HEK293 (cell line): Measurements from ENCODE around the gene PPP1R1A.

ENCODE experiments used
- CTCF ChIA-PET: fragments of 350-600 bp; formaldehyde crosslinking; extraction: SDS; loops from one replicate; lab custom pipeline; 2021; ENCODE audit warnings: antibody characterized with exemption; lab: Yijun Ruan, JAX
- POLR2A ChIA-PET: fragments of 300-600 bp; formaldehyde crosslinking; extraction: SDS; loops from one replicate; lab custom pipeline; 2020; ENCODE audit warnings: antibody characterized with exemption, inconsistent platforms; lab: Yijun Ruan, JAX
- H3K27ac ChIP-seq: fragments of 200-500 bp; sonication (Bioruptor generic); 2 replicates; pipeline ENCODE4 v1.5.1; 2014; ENCODE audit warnings: low read depth, low read length, control low read depth, inconsistent platforms; ENCODE audit errors: extremely low read depth
- H3K36me3 ChIP-seq, 2 experiments: fragments of 200-500 bp in 1 of 2; sonication (Bioruptor generic) in 1 of 2; 1 replicate in 1 of 2; 2 replicates in 1 of 2; pipeline ENCODE4 v1.5.1; 2014 to 2017; ENCODE audit warnings: inconsistent platforms in 2 of 2, low read length in 2 of 2; ENCODE audit not compliant: control insufficient read depth in 2 of 2, insufficient read depth in 1 of 2
- H3K4me1 ChIP-seq: fragments of 200-500 bp; sonication (Bioruptor generic); 2 replicates; pipeline ENCODE4 v1.5.1; 2014; ENCODE audit warnings: mild to moderate bottlenecking, low read length, inconsistent platforms; ENCODE audit not compliant: control insufficient read depth, insufficient read depth
- H3K4me3 ChIP-seq: 2 replicates; pipeline ENCODE4 v1.5.1; 2011; ENCODE audit warnings: low read depth, mild to moderate bottlenecking, control low read depth, low read length, moderate library complexity
- H3K9me3 ChIP-seq: fragments of 200-500 bp; sonication (Bioruptor generic); 2 replicates; pipeline ENCODE4 v1.5.1; 2014; ENCODE audit warnings: low read depth, low read length, inconsistent platforms; ENCODE audit not compliant: control insufficient read depth, insufficient read depth
- EGR2 ChIP-seq: fragments of 450-650 bp; formaldehyde crosslinking; IDR thresholded peaks from 2 replicates; pipeline ENCODE4 v1.5.1; 2016; ENCODE audit warnings: low read depth, missing biosample characterization, missing genetic modification characterization
- FEZF1 ChIP-seq: fragments of 450-650 bp; formaldehyde crosslinking; IDR thresholded peaks from 2 replicates; pipeline ENCODE4 v1.5.1; 2016; ENCODE audit warnings: missing biosample characterization, missing genetic modification characterization
- GLIS2 ChIP-seq: fragments of 450-650 bp; formaldehyde crosslinking; IDR thresholded peaks from 2 replicates; pipeline ENCODE4 v1.5.1; 2016; ENCODE audit warnings: missing biosample characterization, missing genetic modification characterization
- KLF1 ChIP-seq: fragments of 450-650 bp; formaldehyde crosslinking; IDR thresholded peaks from 2 replicates; pipeline ENCODE4 v1.5.1; 2016; ENCODE audit warnings: missing biosample characterization, missing genetic modification characterization
- KLF8 ChIP-seq: fragments of 450-650 bp; formaldehyde crosslinking; IDR thresholded peaks from 2 replicates; pipeline ENCODE4 v1.5.1; 2016; ENCODE audit warnings: missing biosample characterization, missing genetic modification characterization
- MEIS1 ChIP-seq: sonication (generic); formaldehyde crosslinking; IDR thresholded peaks from 2 replicates; pipeline ENCODE4 v1.8.1; 2022; ENCODE audit warnings: missing genetic modification reagents, mild to moderate bottlenecking, borderline replicate concordance
- OSR2 ChIP-seq: fragments of 450-650 bp; formaldehyde crosslinking; IDR thresholded peaks from 2 replicates; pipeline ENCODE4 v1.5.1; 2016; ENCODE audit warnings: missing biosample characterization, missing genetic modification characterization
- PATZ1 ChIP-seq: fragments of 450-650 bp; formaldehyde crosslinking; IDR thresholded peaks from 2 replicates; pipeline ENCODE4 v1.5.1; 2016; ENCODE audit warnings: missing biosample characterization, missing genetic modification characterization
- PRDM1 ChIP-seq: fragments of 450-650 bp; formaldehyde crosslinking; IDR thresholded peaks from 2 replicates; pipeline ENCODE4; 2016; ENCODE audit warnings: missing biosample characterization, missing genetic modification characterization
- SETDB1 ChIP-seq: IDR thresholded peaks from one replicate; pipeline ENCODE4 v1.6.1; 2017; ENCODE audit warnings: mild to moderate bottlenecking, low read length, moderate library complexity, mixed read lengths; ENCODE audit not compliant: insufficient read length
- YY1 ChIP-seq: fragments of 450-650 bp; formaldehyde crosslinking; IDR thresholded peaks from 2 replicates; pipeline ENCODE4 v1.5.1; 2018; ENCODE audit warnings: missing biosample characterization, missing genetic modification characterization
- ZBTB17 ChIP-seq: fragments of 450-650 bp; formaldehyde crosslinking; IDR thresholded peaks from 2 replicates; pipeline ENCODE4 v1.5.1; 2016; ENCODE audit warnings: missing biosample characterization, missing genetic modification characterization
- ZBTB8A ChIP-seq: fragments of 450-650 bp; formaldehyde crosslinking; IDR thresholded peaks from 2 replicates; pipeline ENCODE4 v1.5.1; 2016; ENCODE audit warnings: missing biosample characterization, missing genetic modification characterization
- ZFP69B ChIP-seq: fragments of 450-650 bp; formaldehyde crosslinking; IDR thresholded peaks from 2 replicates; pipeline ENCODE4 v1.5.1; 2016; ENCODE audit warnings: missing biosample characterization, missing genetic modification characterization
- ZNF155 ChIP-seq: fragments of 450-650 bp; formaldehyde crosslinking; IDR thresholded peaks from 2 replicates; pipeline ENCODE4 v1.5.1; 2016; ENCODE audit warnings: missing biosample characterization, missing genetic modification characterization
- ZNF157 ChIP-seq: fragments of 450-650 bp; formaldehyde crosslinking; IDR thresholded peaks from 2 replicates; pipeline ENCODE4 v1.5.1; 2016; ENCODE audit warnings: missing biosample characterization, missing genetic modification characterization
- ZNF26 ChIP-seq: fragments of 450-650 bp; formaldehyde crosslinking; IDR thresholded peaks from 2 replicates; pipeline ENCODE4 v1.5.1; 2016; ENCODE audit warnings: missing biosample characterization, missing genetic modification characterization
- ZNF449 ChIP-seq: fragments of 450-650 bp; formaldehyde crosslinking; IDR thresholded peaks from 2 replicates; pipeline ENCODE4 v1.5.1; 2017; ENCODE audit warnings: missing biosample characterization, mild to moderate bottlenecking, missing genetic modification characterization, moderate library complexity
- ZNF529 ChIP-seq: fragments of 450-650 bp; formaldehyde crosslinking; IDR thresholded peaks from 2 replicates; pipeline ENCODE4 v1.5.1; 2017; ENCODE audit warnings: missing genetic modification characterization, missing biosample characterization; ENCODE audit not compliant: insufficient replicate concordance
- ZNF549 ChIP-seq: fragments of 450-650 bp; IDR thresholded peaks from 2 replicates; pipeline ENCODE4 v1.5.1; 2018; ENCODE audit warnings: missing biosample characterization, missing genetic modification characterization, mild to moderate bottlenecking, inconsistent platforms, moderate library complexity
- ZNF571 ChIP-seq: fragments of 450-650 bp; formaldehyde crosslinking; IDR thresholded peaks from 2 replicates; pipeline ENCODE4 v1.5.0; 2017; ENCODE audit warnings: missing biosample characterization, missing genetic modification characterization
- ZNF624 ChIP-seq: fragments of 450-650 bp; formaldehyde crosslinking; IDR thresholded peaks from 2 replicates; pipeline ENCODE4 v1.5.1; 2017; ENCODE audit warnings: missing biosample characterization, missing genetic modification characterization
- ZNF639 ChIP-seq: fragments of 450-650 bp; formaldehyde crosslinking; IDR thresholded peaks from 2 replicates; pipeline ENCODE4 v1.5.1; 2016; ENCODE audit warnings: missing biosample characterization, missing genetic modification characterization
- ZNF701 ChIP-seq: fragments of 450-650 bp; formaldehyde crosslinking; IDR thresholded peaks from 2 replicates; pipeline ENCODE4 v1.5.1; 2016; ENCODE audit warnings: missing biosample characterization, missing genetic modification characterization
- ZNF707 ChIP-seq: fragments of 450-650 bp; formaldehyde crosslinking; IDR thresholded peaks from 2 replicates; pipeline ENCODE4 v1.5.1; 2016; ENCODE audit warnings: missing biosample characterization, missing genetic modification characterization
- ZNF76 ChIP-seq: fragments of 450-650 bp; formaldehyde crosslinking; IDR thresholded peaks from 2 replicates; pipeline ENCODE4; 2016; ENCODE audit warnings: low read depth, missing biosample characterization, missing genetic modification characterization, borderline replicate concordance
- ZNF791 ChIP-seq: fragments of 450-650 bp; formaldehyde crosslinking; IDR thresholded peaks from 2 replicates; pipeline ENCODE4 v1.5.1; 2016; ENCODE audit warnings: missing biosample characterization, missing genetic modification characterization
- ZSCAN30 ChIP-seq: fragments of 450-650 bp; IDR thresholded peaks from 2 replicates; pipeline ENCODE4 v1.5.1; 2018; ENCODE audit warnings: missing biosample characterization, mild to moderate bottlenecking, missing genetic modification characterization, moderate library complexity
- ZSCAN5A ChIP-seq: fragments of 450-650 bp; formaldehyde crosslinking; IDR thresholded peaks from 2 replicates; pipeline ENCODE4 v1.5.1; 2016; ENCODE audit warnings: missing biosample characterization, missing genetic modification characterization
- ZXDB ChIP-seq: fragments of 450-650 bp; formaldehyde crosslinking; IDR thresholded peaks from 2 replicates; pipeline ENCODE4 v1.5.1; 2016; ENCODE audit warnings: missing biosample characterization, missing genetic modification characterization

The PPP1R1A gene

GRCh38 chr12:54579696-54580333 is 8.6 kb downstream of the PPP1R1A start (continued):
- no peak for TF ChIP-seq EGR2 (tag by site-specific recombination)
- no peak for TF ChIP-seq ZNF26 (tag by site-specific recombination)
- TF ChIP-seq ZNF639 (tag by site-specific recombination) = no peak
- no peak for TF ChIP-seq PATZ1
- no peak for TF ChIP-seq MEIS1 (CRISPR knock-in tag)
- TF ChIP-seq ZNF157 = no peak
- no peak for TF ChIP-seq GLIS2 (tag by site-specific recombination)
- no peak for TF ChIP-seq KLF8
- no peak for TF ChIP-seq ZBTB8A
- TF ChIP-seq PRDM1 = peak; percentile 54
- TF ChIP-seq ZBTB17 = peak; percentile 99
- no peak for TF ChIP-seq ZNF449 (tag by site-specific recombination)
- TF ChIP-seq ZNF791 = no peak
- TF ChIP-seq, all 188 proteins: peak for 12

- no peak overlapping the region for H3K4me3 ChIP-seq
- no peak overlapping the region for H3K27ac ChIP-seq
- POLR2A ChIA-PET = interaction anchor here (0.6 to 1.4 kb wide), 2 partner anchors 9 to 52 kb away, joined by 3 to 4 read pairs; no protein-coding TSS in a partner anchor
- H3K36me3 ChIP-seq = no peaks in the 10 kb centered on the region
- no peaks in the 10 kb centered on the region; the same call in 1 of the 2 replicates for H3K4me1 ChIP-seq
- no peaks in the 10 kb centered on the region for H3K9me3 ChIP-seq
- CTCF ChIA-PET = interaction anchor here (0.6 to 7.5 kb wide), 31 partner anchors 8 to 1067 kb away, joined by 3 to 73 read pairs (median 6); partner anchors contain the start of genes PDE1B and PPP1R1A
- TF ChIP-seq KLF1 (tag by site-specific recombination) = no peak
- TF ChIP-seq ZNF76 (tag by site-specific recombination) = no peak
- TF ChIP-seq ZNF529 (tag by site-specific recombination) = no peak
- no peak for TF ChIP-seq ZNF155
- TF ChIP-seq ZNF624 = no peak
- no peak for TF ChIP-seq YY1 (tag by site-specific recombination)
- no peak for TF ChIP-seq OSR2 (tag by site-specific recombination)
- no peak for TF ChIP-seq ZXDB
- TF ChIP-seq ZNF571 = no peak
- no peak for TF ChIP-seq ZNF707 (tag by site-specific recombination)
- no peak for TF ChIP-seq ZSCAN30
- TF ChIP-seq ZSCAN5A = no peak
- no peak for TF ChIP-seq ZNF549 (tag by site-specific recombination)
- TF ChIP-seq ZNF701 (tag by site-specific recombination) = no peak
- TF ChIP-seq SETDB1 = no peak
- no peak for TF ChIP-seq ZFP69B (tag by site-specific recombination)
- TF ChIP-seq FEZF1 (tag by site-specific recombination) = no peak
These were observed 9.2 kb downstream of the PPP1R1A start for GRCh38 chr12:54579258-54579657.
